Stimulated activated naive CD4-positive, alpha-beta T cell treated with Interleukin-2 at 50 U/mL for 16 hours (primary cell): ENCODE results near the gene PARD3B.

Source experiments
- DNase-seq: peaks from one replicate; lab custom pipeline; 2025; lab: John Stamatoyannopoulos, UW

Gene PARD3B

GRCh38 chr2:205337274-205337673 lies 792.0 kb downstream of the PARD3B start:
- no peak for DNase-seq

- no peak for DNase-seq
Observed at GRCh38 chr2:205338156-205338555, 792.9 kb downstream of the PARD3B start.

- no peak for DNase-seq
Observed at GRCh38 chr2:205343103-205343502, 797.8 kb downstream of the PARD3B start.

- DNase-seq = no peak
Observed at GRCh38 chr2:205346649-205347048, 801.4 kb downstream of the PARD3B start.

GRCh38 chr2:205347899-205348298 lies 802.6 kb downstream of the PARD3B start:
- DNase-seq = no peak

GRCh38 chr2:205352094-205352493 lies 806.8 kb downstream of the PARD3B start:
- DNase-seq = no peak

- DNase-seq = no peak
Observed at GRCh38 chr2:205352593-205352992, 807.3 kb downstream of the PARD3B start.

GRCh38 chr2:205357732-205358131 lies 812.5 kb downstream of the PARD3B start:
- no peak for DNase-seq

GRCh38 chr2:205358351-205358815 lies 813.1 kb downstream of the PARD3B start:
- no peak for DNase-seq

- no peak for DNase-seq
Observed at GRCh38 chr2:205361272-205361671, 816.0 kb downstream of the PARD3B start.

- no peak for DNase-seq
Observed at GRCh38 chr2:205361970-205362369, 816.7 kb downstream of the PARD3B start.

- DNase-seq = no peak
Observed at GRCh38 chr2:205364261-205364660, 819.0 kb downstream of the PARD3B start.

- no peak for DNase-seq
Observed at GRCh38 chr2:205366336-205367060, 821.2 kb downstream of the PARD3B start.

- DNase-seq = no peak
Observed at GRCh38 chr2:205367331-205367935, 822.2 kb downstream of the PARD3B start.

- no peak for DNase-seq
Observed at GRCh38 chr2:205369813-205370212, 824.5 kb downstream of the PARD3B start.

GRCh38 chr2:205370726-205371125 lies 825.5 kb downstream of the PARD3B start:
- no peak for DNase-seq

- no peak for DNase-seq
Observed at GRCh38 chr2:205372141-205372540, 826.9 kb downstream of the PARD3B start.

GRCh38 chr2:205375461-205376448 lies 830.5 kb downstream of the PARD3B start:
- no peak for DNase-seq

GRCh38 chr2:205377324-205377723 lies 832.0 kb downstream of the PARD3B start:
- no peak for DNase-seq

GRCh38 chr2:205383601-205384000 lies 838.3 kb downstream of the PARD3B start:
- DNase-seq = no peak

- DNase-seq = no peak
Observed at GRCh38 chr2:205386109-205386508, 840.8 kb downstream of the PARD3B start.

- no peak for DNase-seq
Observed at GRCh38 chr2:205387350-205388055, 842.2 kb downstream of the PARD3B start.
